ENCODE measurements around the gene DUSP5.

DUSP5 gene

DNA sequence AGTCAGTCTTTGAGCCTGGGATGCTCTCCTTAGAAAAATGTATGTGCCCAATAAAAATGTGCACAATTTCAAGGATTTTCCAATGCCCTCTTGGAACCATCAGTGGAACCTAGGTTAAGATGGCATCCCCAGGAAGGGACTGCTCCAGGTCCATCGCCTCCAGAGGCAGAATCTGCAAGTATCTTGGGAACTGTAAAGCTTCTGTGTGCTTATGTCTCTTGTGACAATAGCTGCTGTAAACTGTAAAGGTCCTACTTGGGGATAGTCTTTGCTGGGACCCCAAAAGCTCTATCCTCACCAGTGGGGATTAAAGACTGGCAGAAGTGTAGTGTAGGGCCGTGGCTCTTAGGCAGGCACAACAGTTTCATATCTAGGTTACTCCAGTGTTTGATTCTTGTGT is 11.9 kb downstream of the DUSP5 start:
- H3K27me3 ChIP-seq (ENCODE audit: low read depth), result no peaks in the 10 kb centered on the region
- no peak for DNase-seq (ENCODE audit: low spot score in 2 of 2)
- H3K4me3 ChIP-seq, result no peak overlapping the region
- no peaks in the 10 kb centered on the region for H3K9me3 ChIP-seq
- in situ Hi-C loops (cut with MboI; ENCODE audit: low sequenced_read_pairs), result no loop called here
- H3K36me3 ChIP-seq (replicated peaks), result no peaks in the 10 kb centered on the region
- no peaks in the 10 kb centered on the region for H3K4me1 ChIP-seq

DNA sequence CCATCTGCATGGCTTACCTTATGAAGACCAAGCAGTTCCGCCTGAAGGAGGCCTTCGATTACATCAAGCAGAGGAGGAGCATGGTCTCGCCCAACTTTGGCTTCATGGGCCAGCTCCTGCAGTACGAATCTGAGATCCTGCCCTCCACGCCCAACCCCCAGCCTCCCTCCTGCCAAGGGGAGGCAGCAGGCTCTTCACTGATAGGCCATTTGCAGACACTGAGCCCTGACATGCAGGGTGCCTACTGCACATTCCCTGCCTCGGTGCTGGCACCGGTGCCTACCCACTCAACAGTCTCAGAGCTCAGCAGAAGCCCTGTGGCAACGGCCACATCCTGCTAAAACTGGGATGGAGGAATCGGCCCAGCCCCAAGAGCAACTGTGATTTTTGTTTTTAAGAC is 12.4 kb downstream of the DUSP5 start:
- Histone ChIP-seq H3K36me3 (replicated peaks) (no peaks in the 10 kb centered on the region), H3K27me3 (ENCODE audit: low read depth) (no peaks in the 10 kb centered on the region), H3K4me3 (no peak overlapping the region), H3K9me3 (no peaks in the 10 kb centered on the region), H3K4me1 (no peaks in the 10 kb centered on the region)
- in situ Hi-C loops (cut with MboI; ENCODE audit: low sequenced_read_pairs), result no loop called here
- DNase-seq (ENCODE audit: low spot score in 2 of 2), result no peak

DNA sequence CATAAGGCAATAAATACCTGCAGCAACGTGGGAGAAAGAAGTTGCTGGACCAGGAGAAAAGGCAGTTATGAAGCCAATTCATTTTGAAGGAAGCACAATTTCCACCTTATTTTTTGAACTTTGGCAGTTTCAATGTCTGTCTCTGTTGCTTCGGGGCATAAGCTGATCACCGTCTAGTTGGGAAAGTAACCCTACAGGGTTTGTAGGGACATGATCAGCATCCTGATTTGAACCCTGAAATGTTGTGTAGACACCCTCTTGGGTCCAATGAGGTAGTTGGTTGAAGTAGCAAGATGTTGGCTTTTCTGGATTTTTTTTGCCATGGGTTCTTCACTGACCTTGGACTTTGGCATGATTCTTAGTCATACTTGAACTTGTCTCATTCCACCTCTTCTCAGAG is 13.0 kb downstream of the DUSP5 start:
- H3K4me1 ChIP-seq, result no peaks in the 10 kb centered on the region
- H3K27me3 ChIP-seq (ENCODE audit: low read depth), result no peaks in the 10 kb centered on the region
- H3K36me3 ChIP-seq (replicated peaks), result no peaks in the 10 kb centered on the region
- no peak for DNase-seq (ENCODE audit: low spot score in 2 of 2)
- H3K4me3 ChIP-seq, result no peak overlapping the region
- H3K9me3 ChIP-seq, result no peaks in the 10 kb centered on the region
- in situ Hi-C loops (cut with MboI; ENCODE audit: low sequenced_read_pairs), result no loop called here

DNA sequence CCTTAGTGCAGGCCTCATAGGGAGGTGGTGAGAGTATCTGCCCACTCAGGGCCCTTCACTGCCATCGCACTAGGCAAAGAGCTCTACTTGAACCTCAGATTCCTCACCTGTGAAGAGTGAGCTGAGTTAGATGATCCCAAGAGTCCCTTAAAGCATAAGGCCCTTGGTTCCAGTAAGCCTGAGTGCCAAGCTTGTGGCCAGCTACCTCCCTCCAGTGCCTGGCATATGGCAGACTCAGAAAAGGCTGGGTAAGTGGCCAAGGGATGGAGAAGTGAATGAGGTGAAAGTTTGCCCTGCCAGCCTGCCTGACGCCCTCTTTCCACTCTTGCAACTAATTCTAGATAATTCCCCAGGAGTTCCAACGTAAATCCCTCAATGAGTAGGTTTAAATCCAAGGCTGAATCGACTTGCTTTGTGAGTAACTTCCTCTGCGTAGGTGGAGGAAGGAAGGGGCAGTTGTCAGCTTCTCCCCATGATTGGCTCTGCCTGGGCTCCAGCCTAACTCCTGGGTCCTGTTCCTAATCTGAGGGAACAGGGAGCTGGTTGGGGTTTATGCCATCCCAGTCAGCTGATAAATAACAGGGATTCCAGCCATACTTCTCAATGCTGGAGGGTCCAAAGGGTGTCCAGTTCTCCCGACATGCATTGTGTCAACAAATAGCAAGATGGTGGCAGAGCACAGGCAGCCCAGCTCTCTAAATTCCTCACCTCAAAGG is 14.2 kb downstream of the DUSP5 start:
- H3K9me3 ChIP-seq, result no peaks in the 10 kb centered on the region
- no peak for DNase-seq (ENCODE audit: low spot score in 2 of 2)
- H3K4me3 ChIP-seq, result no peak overlapping the region
- in situ Hi-C loops (cut with MboI; ENCODE audit: low sequenced_read_pairs), result no loop called here
- no peaks in the 10 kb centered on the region for H3K27me3 ChIP-seq (ENCODE audit: low read depth)
- no peaks in the 10 kb centered on the region for H3K4me1 ChIP-seq
- no peaks in the 10 kb centered on the region for H3K36me3 ChIP-seq (replicated peaks)

DNA sequence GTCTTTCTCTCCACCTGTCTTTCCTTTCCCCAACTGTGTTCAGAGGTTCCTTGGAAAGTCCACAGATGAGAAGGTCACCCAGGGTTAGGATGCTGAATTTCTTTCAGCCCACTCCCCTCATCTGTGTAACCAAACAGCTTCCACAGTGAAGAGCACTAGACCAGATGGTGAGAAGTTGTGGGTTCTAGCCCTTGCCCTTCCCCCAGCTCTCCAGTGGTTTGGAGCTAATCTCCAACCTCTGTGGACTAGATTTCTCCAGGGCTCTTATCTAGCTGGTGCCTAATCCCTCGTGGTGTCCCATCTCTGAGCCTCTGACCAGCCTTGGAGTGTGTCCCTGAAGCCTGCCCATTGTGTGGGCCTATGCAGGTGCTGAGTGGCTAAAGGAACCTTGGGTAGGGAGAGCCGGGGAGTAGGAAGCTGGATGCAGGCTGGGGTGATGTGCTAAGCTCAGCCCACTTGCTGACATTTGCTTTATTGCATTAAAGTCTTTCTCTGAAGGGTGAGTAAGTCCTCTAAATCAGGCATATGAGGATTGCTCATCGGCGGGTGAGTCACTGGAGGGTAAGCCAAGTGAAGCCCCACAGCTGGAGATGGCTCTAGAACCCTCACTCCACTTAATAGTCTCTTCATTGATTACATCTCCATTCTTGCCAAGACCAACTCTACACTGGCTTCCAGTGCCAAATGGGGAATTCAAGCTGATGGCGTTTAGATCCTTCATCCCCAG is 14.9 kb downstream of the DUSP5 start:
- Histone ChIP-seq H3K4me1 (no peaks in the 10 kb centered on the region), H3K27me3 (ENCODE audit: low read depth) (no peaks in the 10 kb centered on the region), H3K9me3 (no peaks in the 10 kb centered on the region), H3K36me3 (replicated peaks) (no peaks in the 10 kb centered on the region), H3K4me3 (no peak overlapping the region)
- no peak for DNase-seq (ENCODE audit: low spot score in 2 of 2)
- in situ Hi-C loops (cut with MboI; ENCODE audit: low sequenced_read_pairs), result no loop called here

DNA sequence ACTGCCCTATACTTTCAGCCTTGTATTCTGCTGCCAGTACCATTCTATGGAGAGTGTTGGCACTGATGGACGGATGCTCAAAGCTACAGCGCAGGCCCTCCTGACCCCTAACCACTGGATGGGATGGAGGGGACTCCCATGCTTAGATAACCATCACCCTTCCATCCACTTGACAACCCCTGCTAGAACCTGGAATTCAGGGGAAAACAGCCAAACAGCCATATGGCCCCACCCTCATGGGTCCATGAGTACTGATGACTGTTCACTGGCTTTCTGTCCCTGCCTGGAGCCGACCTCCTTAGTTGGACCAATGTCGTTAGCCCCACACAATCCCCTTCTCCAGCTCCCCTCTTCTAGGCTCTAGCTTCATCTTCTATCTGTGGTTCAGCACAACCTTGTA is 16.2 kb downstream of the DUSP5 start:
- Histone ChIP-seq H3K4me1 (no peaks in the 10 kb centered on the region), H3K36me3 (replicated peaks) (no peaks in the 10 kb centered on the region), H3K4me3 (no peak overlapping the region), H3K9me3 (no peaks in the 10 kb centered on the region), H3K27me3 (ENCODE audit: low read depth) (no peaks in the 10 kb centered on the region)
- in situ Hi-C loops (cut with MboI; ENCODE audit: low sequenced_read_pairs), result no loop called here
- no peak for DNase-seq (ENCODE audit: low spot score in 2 of 2)

DNA sequence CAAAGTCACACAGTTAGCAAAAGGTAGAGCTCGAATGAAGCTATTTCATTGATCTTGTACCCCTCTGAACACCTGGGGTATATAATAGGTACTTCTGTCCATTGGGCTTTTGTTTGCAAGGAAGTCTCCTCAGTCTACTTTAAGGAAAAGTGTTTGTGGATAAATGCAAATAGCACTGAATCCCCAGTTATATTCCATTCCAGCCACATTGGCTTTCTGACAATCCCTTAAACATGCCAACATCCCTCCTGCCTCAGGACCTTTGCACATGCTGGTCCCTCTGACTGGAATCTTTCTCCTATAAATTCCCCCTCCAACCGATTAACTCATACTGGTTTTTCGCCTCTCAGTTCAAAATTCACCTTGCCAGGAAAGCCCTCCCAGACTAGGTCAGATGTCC is 17.1 kb downstream of the DUSP5 start:
- no peaks in the 10 kb centered on the region for H3K4me1 ChIP-seq
- DNase-seq (ENCODE audit: low spot score in 2 of 2), result no peak
- in situ Hi-C loops (cut with MboI; ENCODE audit: low sequenced_read_pairs), result no loop called here
- no peaks in the 10 kb centered on the region for H3K9me3 ChIP-seq
- H3K36me3 ChIP-seq (replicated peaks), result no peaks in the 10 kb centered on the region
- no peak overlapping the region for H3K4me3 ChIP-seq
- H3K27me3 ChIP-seq (ENCODE audit: low read depth), result peaks cover 5% of the 10 kb centered on the region

DNA sequence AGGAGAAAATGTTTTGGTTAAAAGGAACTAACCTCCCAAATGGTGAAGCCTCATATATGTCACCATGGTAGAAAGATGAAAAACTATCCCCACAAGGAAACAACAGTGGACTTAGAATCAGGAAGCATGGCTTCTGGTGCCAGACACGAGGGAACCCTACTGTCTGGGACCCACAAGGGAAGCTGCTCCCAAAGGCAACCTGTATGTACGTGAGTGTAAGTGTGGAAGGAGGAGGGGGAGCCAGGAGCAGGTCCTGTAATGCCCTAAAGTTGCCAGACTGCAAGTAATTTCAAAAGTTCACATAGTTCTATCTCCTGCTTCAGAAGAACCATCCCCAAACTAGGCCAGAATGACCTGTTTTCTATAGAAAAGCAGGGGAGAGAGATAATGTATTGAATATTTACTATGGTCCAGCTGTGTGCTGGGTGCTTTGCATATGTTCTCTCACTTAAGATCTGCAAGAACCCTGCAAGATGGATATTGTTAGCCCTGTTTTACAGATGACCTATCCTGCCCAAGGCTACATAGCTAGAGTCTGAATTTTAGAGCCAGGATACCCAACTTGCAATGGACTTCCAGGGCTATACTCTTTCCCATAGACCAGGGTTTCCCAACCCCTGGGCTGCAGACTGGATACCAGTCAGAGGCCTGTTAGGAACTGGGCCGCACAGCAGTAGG is 19.2 kb downstream of the DUSP5 start:
- in situ Hi-C loops (cut with MboI; ENCODE audit: low sequenced_read_pairs), result no loop called here
- no peak for DNase-seq (ENCODE audit: low spot score in 2 of 2)
- no peaks in the 10 kb centered on the region for H3K4me1 ChIP-seq
- H3K4me3 ChIP-seq, result no peak overlapping the region
- H3K36me3 ChIP-seq (replicated peaks), result no peaks in the 10 kb centered on the region
- no peaks in the 10 kb centered on the region for H3K9me3 ChIP-seq
- H3K27me3 ChIP-seq (ENCODE audit: low read depth), result peaks cover 8% of the 10 kb centered on the region

DNA sequence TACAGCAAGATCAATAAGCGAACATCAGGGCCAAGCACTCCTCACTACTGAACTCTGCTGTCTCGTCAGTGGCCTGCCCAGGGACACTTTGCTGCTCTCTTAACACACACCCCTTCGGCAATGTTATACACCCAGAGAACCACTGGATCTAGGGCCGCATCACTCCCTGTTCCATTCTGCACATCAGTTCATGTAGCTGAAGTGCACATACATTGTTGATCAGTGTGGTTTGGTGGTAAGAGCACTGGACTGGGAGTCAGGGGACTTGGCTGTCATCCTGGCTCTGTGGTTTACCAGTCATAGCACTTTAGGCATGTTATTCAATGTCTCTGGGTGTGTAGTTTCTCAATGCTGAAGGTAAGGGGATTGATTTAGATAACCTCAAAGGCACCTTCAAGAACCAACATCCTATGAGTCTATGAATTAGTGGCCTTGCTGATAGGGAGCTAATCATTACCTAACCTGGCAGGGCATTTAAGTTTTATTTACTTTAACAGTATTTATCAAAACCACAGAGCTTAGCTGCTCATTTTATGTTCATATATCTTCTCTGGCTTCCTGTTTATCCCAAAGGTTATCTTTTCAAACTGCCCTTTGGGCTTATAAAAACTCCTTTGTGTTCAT is 24.8 kb downstream of the DUSP5 start:
- Histone ChIP-seq H3K36me3 (replicated peaks) (no peaks in the 10 kb centered on the region), H3K27me3 (ENCODE audit: low read depth) (peaks cover 19% of the 10 kb centered on the region), H3K4me1 (no peaks in the 10 kb centered on the region), H3K4me3 (no peak overlapping the region), H3K9me3 (no peaks in the 10 kb centered on the region)
- in situ Hi-C loops (cut with MboI; ENCODE audit: low sequenced_read_pairs), result no loop called here
- no peak for DNase-seq (ENCODE audit: low spot score in 2 of 2)

DNA sequence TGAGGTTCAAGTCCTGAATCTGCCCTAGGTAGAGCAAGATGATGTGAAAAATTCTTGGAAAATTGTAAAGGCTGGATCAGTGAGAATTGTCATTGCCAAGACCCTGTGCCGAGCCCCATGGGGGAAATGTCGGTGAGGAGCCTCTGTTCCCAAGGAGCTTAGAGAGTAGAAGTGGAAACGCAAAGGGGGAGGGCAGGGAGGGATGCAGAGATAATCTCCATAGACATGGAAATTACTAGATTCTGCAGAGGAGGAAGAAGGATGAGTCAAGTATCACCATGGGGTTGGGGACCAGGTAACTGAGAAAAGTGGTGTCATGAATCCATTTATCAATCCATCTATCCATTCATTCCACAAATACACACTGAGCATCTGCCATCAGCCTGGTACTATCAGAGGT is 26.0 kb downstream of the DUSP5 start:
- no peak overlapping the region for H3K4me3 ChIP-seq
- H3K36me3 ChIP-seq (replicated peaks), result no peaks in the 10 kb centered on the region
- in situ Hi-C loops (cut with MboI; ENCODE audit: low sequenced_read_pairs), result no loop called here
- no peaks in the 10 kb centered on the region for H3K4me1 ChIP-seq
- peaks cover 21% of the 10 kb centered on the region for H3K27me3 ChIP-seq (ENCODE audit: low read depth)
- no peak for DNase-seq (ENCODE audit: low spot score in 2 of 2)
- H3K9me3 ChIP-seq, result no peaks in the 10 kb centered on the region

DNA sequence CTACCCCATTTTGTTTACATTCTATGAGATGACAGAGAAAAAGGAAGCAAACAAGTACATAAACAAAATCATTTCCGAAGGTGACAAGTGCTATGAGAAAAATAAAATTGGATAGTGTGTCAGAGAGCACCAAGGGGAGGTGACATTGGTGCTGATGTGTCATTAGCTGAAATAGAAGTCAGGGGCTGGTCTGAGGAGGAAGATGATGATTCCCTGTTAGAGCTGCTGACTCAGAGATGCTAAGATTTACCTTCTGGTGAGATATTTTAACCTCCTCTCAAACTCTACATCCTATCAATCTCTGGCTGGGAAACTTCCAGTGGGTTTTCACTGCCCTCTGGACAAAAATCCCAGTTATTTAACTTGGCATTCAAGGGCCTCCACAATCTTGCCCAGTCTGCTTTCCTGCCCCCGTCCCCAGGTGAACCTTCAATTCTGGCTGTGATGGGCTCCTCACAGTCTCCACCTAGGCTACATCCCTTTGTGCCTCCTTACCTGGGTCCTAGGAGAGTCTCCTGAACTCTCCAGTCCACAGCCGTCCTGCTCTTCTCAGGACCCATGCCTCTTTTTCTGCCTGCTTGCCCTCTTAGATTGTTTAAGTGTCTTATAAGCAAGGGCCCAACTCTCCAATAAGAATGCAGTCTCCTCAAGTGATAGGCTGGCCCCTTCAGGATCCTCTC is 26.6 kb downstream of the DUSP5 start:
- no peaks in the 10 kb centered on the region for H3K36me3 ChIP-seq (replicated peaks)
- no peaks in the 10 kb centered on the region for H3K9me3 ChIP-seq
- no peaks in the 10 kb centered on the region for H3K4me1 ChIP-seq
- in situ Hi-C loops (cut with MboI; ENCODE audit: low sequenced_read_pairs), result no loop called here
- H3K4me3 ChIP-seq, result no peak overlapping the region
- H3K27me3 ChIP-seq (ENCODE audit: low read depth), result peaks cover 18% of the 10 kb centered on the region
- DNase-seq (ENCODE audit: low spot score in 2 of 2), result no peak

DNA sequence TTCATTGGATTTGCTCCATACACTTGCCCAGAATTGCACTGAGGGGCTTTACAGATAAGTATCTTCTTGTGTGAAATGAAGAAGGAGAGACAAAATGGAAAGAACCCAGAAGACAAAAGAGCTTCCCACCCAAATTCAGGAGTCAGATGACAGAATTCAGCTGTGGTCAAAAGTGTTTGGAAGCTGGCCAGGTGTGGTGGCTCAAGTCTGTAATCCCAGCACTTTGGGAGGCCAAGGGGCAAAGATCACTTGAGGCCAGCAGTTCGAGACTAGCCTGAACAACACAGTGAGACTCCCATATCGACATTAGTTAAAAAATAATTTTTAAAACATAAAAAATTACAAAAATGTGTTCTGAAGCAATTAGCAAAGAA is 27.1 kb downstream of the DUSP5 start:
- Histone ChIP-seq H3K9me3 (no peaks in the 10 kb centered on the region), H3K27me3 (ENCODE audit: low read depth) (peaks cover 16% of the 10 kb centered on the region; the same call in 1 of the 2 replicates), H3K36me3 (replicated peaks) (no peaks in the 10 kb centered on the region), H3K4me1 (no peaks in the 10 kb centered on the region), H3K4me3 (no peak overlapping the region)
- DNase-seq (ENCODE audit: low spot score in 2 of 2), result no peak
- in situ Hi-C loops (cut with MboI; ENCODE audit: low sequenced_read_pairs), result loop anchor here (25.0 kb wide), 1 partner anchor 163 kb away; no protein-coding TSS in a partner anchor

DNA sequence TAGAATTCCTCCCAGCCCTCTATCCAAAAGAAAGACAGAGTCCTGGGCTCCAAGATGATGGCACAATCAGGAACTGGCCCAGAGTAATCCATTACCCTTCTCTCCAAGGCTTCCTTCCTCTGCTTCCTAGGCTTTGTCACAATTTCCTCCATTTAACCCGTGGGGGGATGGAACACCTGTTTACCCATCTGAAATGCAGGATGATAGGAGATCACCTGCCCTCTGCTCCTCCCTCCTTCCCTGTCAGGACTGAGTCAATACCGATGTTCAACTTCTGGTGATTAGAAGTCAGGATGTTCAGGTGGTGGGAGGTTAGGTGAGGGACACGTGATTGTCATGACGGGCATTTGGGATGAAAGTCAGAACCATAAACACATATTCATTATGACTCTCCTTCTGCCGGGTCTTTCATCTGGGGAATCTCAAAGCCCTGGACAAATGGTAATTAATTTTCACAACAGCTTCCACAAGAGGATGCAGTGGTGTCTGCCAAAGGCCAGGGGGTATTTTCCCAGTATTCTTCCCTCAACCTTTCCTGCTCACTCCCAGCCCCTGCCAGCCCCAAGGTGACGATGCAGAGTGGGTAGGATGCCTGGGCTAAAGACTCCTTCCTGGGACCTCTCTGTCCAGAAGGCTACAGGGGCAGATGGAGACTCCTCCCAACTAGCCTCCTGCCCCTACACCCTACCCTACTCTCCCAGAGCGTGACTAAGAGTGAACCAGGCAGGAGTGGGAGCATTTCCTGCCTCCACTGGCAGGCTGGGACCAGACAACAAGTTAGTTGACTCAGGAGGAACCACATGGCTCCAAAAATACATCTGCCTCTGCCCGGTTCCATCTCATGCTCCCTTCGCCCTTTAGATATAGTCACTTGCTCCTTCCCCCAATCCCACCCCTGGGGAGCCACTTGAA is 27.9 kb downstream of the DUSP5 start:
- in situ Hi-C loops (cut with MboI; ENCODE audit: low sequenced_read_pairs), result loop anchor here (25.0 kb wide), 1 partner anchor 163 kb away; no protein-coding TSS in a partner anchor
- no peak for DNase-seq (ENCODE audit: low spot score in 2 of 2)
- peaks cover 13% of the 10 kb centered on the region; the same call in 1 of the 2 replicates for H3K27me3 ChIP-seq (ENCODE audit: low read depth)
- H3K4me3 ChIP-seq, result no peak overlapping the region
- H3K4me1 ChIP-seq, result no peaks in the 10 kb centered on the region
- no peaks in the 10 kb centered on the region for H3K36me3 ChIP-seq (replicated peaks)
- H3K9me3 ChIP-seq, result no peaks in the 10 kb centered on the region

All from HAP-1 (cell line).